Liver (tissue), 9 donors: Measurements from ENCODE around the gene BCKDK. TPM values are rescaled to one million over a fixed set of nuclear protein-coding genes. Genes with fewer than 3 reads are reported as not detected.
A peak's percentile ranks its signal among the peaks of the same experiment; 100 is the strongest.

Experiments
- DNase-seq: peaks from one replicate; pipeline ENCODE4 v3.0.0-alpha.2; 2017; ENCODE audit warnings: low spot score
- H3K27ac ChIP-seq, 2 donors: one replicate each; pipeline ENCODE4 v1.7.0; 2013; ENCODE audit warnings: inconsistent platforms in 2 of 2, low read length in 2 of 2, control low read depth in 1 of 2, low read depth in 1 of 2, mild to moderate bottlenecking in 1 of 2
- H3K27me3 ChIP-seq, 4 donors: one replicate each; pipeline versions ENCODE4 v1.6.1 to v1.7.0; 2013; ENCODE audit warnings: low read length in 3 of 4, inconsistent platforms in 1 of 4, mild to moderate bottlenecking in 1 of 4, moderate library complexity in 1 of 4; ENCODE audit not compliant: control insufficient read depth in 4 of 4, insufficient read depth in 4 of 4
- H3K36me3 ChIP-seq, 4 donors: one replicate each; pipeline versions ENCODE4 v1.6.1 to v1.7.0; 2013; ENCODE audit warnings: low read length in 3 of 4, mild to moderate bottlenecking in 3 of 4, low read depth in 1 of 4, moderate library complexity in 1 of 4; ENCODE audit not compliant: control insufficient read depth in 4 of 4, insufficient read depth in 3 of 4
- H3K4me1 ChIP-seq, 4 donors: one replicate each; pipeline versions ENCODE4 v1.6.1 to v1.7.0; 2013; ENCODE audit warnings: low read length in 3 of 4, mild to moderate bottlenecking in 3 of 4, moderate library complexity in 1 of 4; ENCODE audit not compliant: control insufficient read depth in 4 of 4, insufficient read depth in 4 of 4
- H3K4me3 ChIP-seq, 3 donors: one replicate each; pipeline versions ENCODE4 v1.6.1 to v1.7.0; 2013; ENCODE audit warnings: low read length in 3 of 3, control low read depth in 1 of 3, low read depth in 1 of 3, mild to moderate bottlenecking in 1 of 3
- H3K9ac ChIP-seq, 2 donors: one replicate each; pipeline ENCODE4 v1.7.0; 2013; ENCODE audit warnings: low read length in 2 of 2, mild to moderate bottlenecking in 2 of 2, moderate library complexity in 2 of 2, control low read depth in 1 of 2, low read depth in 1 of 2
- H3K9me3 ChIP-seq, 4 donors: one replicate each; pipeline versions ENCODE4 v1.6.1 to v1.7.0; 2013; ENCODE audit warnings: low read length in 3 of 4; ENCODE audit not compliant: control insufficient read depth in 4 of 4
- EGR1 ChIP-seq, 2 donors: IDR thresholded peaks; 2 replicates each; pipeline ENCODE4 v1.6.1; 2016 to 2018; ENCODE audit warnings: antibody characterized with exemption in 2 of 2, low read depth in 2 of 2
- FOXA1 ChIP-seq: IDR thresholded peaks from 2 replicates; pipeline ENCODE4 v1.6.1; 2016; ENCODE audit warnings: antibody characterized with exemption
- FOXA2 ChIP-seq: IDR thresholded peaks from 2 replicates; pipeline ENCODE4 v1.6.1; 2016; ENCODE audit warnings: antibody characterized with exemption
- GABPA ChIP-seq, 2 donors: IDR thresholded peaks in 1 of 2; conservative IDR thresholded peaks in 1 of 2; 2 replicates each; pipeline ENCODE4 v1.6.1; 2016; ENCODE audit warnings: antibody characterized with exemption in 2 of 2, mild to moderate bottlenecking in 1 of 2, moderate library complexity in 1 of 2
- HNF4A ChIP-seq, 2 donors: conservative IDR thresholded peaks; 2 replicates each; pipeline ENCODE4 v1.6.1; 2016; ENCODE audit warnings: antibody characterized with exemption in 2 of 2, mild to moderate bottlenecking in 2 of 2
- HNF4G ChIP-seq: IDR thresholded peaks from 2 replicates; pipeline ENCODE4 v1.6.1; 2016; ENCODE audit warnings: antibody characterized with exemption
- JUND ChIP-seq, 2 donors: IDR thresholded peaks; 2 replicates each; pipeline ENCODE4 v1.6.1; 2016; ENCODE audit warnings: antibody characterized with exemption in 2 of 2
- REST ChIP-seq: IDR thresholded peaks from 2 replicates; pipeline ENCODE4 v1.6.1; 2016; ENCODE audit warnings: antibody characterized with exemption, mild to moderate bottlenecking
- SP1 ChIP-seq: IDR thresholded peaks from 2 replicates; pipeline ENCODE4 v1.6.1; 2018; ENCODE audit warnings: antibody characterized with exemption, mild to moderate bottlenecking
- TAF1 ChIP-seq: conservative IDR thresholded peaks from 2 replicates; pipeline ENCODE4 v1.6.1; 2016; ENCODE audit warnings: antibody characterized with exemption, mild to moderate bottlenecking
- YY1 ChIP-seq: IDR thresholded peaks from 2 replicates; pipeline ENCODE4 v1.6.1; 2016; ENCODE audit warnings: antibody characterized with exemption, mild to moderate bottlenecking
- WGBS: extraction: QIAGEN DNeasy Blood & Tissue Kit; methylation state at CpG from one replicate; pipeline ENCODE4 v1.1.7; 2013; 5-methylcytosine and 5-hydroxymethylcytosine counted together
- polyA plus RNA-seq, 2 donors: library from polyadenylated mRNA; stranded (reverse) in 1 of 2; unstranded in 1 of 2; fragments of 200-250 nt in 1 of 2; fragments of >200 nt in 1 of 2; fragmentation: Nextera tagmentation in 1 of 2; extraction: Ambion mirVana in 1 of 2; gene quantifications; one replicate each; pipeline versions ENCODE4 v1.2.1 to v1.2.3, GENCODE V29; 2013 to 2015
- total RNA-seq, 2 donors: library from RNA; depleted of rRNA; stranded (reverse); fragments of >200 nt; gene quantifications; one replicate each; pipeline ENCODE4 v1.2.3, GENCODE V29; 2014
- TF ChIP-seq, protein P1 (sequence below): IDR thresholded peaks from 2 replicates; pipeline ENCODE4 v1.6.1; 2016; ENCODE audit warnings: antibody characterized with exemption
- donor health status: healthy.
- donor health status: healthy.
- donor health status: healthy.
- donor health status: healthy.
- donor health status: healthy.

The BCKDK gene
- total and polyA plus RNA-seq, 4 donors = 10.0 to 41.6 (median 34.9) TPM

DNA sequence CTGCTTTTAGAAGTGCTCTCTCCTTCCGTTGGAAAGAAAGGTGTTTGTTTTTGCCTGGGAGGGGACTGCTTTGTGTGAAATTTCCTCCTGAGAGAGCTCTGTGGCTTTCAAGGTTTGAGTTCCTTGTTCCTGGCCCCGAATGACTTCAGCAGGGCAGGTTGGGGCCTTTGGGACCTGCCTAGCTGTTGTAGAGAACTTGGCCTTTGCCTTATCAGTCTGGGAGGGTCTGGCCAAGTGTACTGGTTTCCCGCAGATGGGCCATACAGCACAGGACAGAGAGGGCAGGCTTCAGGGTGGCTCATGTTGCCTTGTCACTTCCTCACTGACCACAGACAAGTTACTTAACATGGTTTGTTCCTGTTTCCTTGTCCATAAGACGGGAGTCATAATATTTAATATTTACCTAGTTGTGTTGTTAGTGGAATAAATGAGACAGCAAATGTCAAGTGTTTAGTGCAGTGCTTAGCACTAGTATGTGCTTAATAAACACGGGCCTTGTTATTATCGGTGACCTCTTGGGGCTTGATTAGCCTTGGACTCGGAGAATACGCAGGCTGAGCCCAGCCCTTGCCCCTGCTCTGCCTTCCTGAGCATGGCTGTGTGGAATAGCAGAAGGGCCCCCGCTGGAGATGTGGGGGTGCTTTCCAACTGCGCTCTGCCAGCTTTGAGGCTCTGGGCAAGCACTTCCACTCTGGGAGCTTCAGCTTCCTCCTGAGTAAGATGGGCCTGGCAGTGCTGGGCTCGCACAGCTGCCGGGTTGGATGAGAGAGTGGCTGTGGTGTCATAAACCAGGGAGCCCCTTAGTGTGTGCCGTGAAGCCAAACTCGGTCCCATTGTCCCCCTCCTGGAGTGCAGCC, 20.8 kb downstream of the BCKDK start:
- 74% methylated on average over 14 of the region's 14 CpGs for WGBS
- Histone ChIP-seq H3K36me3 (peaks cover 8 to 42% (median 14%) of the 10 kb centered on the region in 4 donors), H3K9ac (no peak overlapping the region), H3K27me3 (no peaks in the 10 kb centered on the region), H3K9me3 (no peaks in the 10 kb centered on the region), H3K4me3 (no peak overlapping the region), H3K27ac (peak overlapping the region; percentile 70 to 77), H3K4me1 (peaks cover 0 to 5% (median 0%) of the 10 kb centered on the region in 4 donors)
- no peak for DNase-seq
- TF ChIP-seq HNF4G (no peak), TAF1 (no peak), SP1 (peak; percentile 22)

GRCh38 chr16:31129568-31130335, 21.6 kb downstream of the BCKDK start:
- peaks cover 0 to 12% (median 2%) of the 10 kb centered on the region in 4 donors for H3K4me1 ChIP-seq
- no peak overlapping the region for H3K4me3 ChIP-seq
- H3K36me3 ChIP-seq = peaks cover 8 to 40% (median 13%) of the 10 kb centered on the region in 4 donors
- H3K27me3 ChIP-seq = no peaks in the 10 kb centered on the region
- no peaks in the 10 kb centered on the region for H3K9me3 ChIP-seq
- no peak overlapping the region for H3K9ac ChIP-seq
- WGBS = 73% methylated on average over 29 of the region's 29 CpGs
- DNase-seq = no peak
- H3K27ac ChIP-seq = peak overlapping the region; percentile 58 to 70
- TF ChIP-seq REST (no peak), YY1 (no peak), FOXA1 (no peak), JUND (IDR thresholded peaks at IDR 0.05) (no peak), FOXA2 (no peak), EGR1 (IDR thresholded peaks at IDR 0.05; ENCODE audit: low read depth in 2 of 2) (no peak), GABPA (IDR thresholded peaks at IDR 0.05 in 1 of 2, conservative IDR thresholded peaks at IDR 0.05 in 1 of 2) (no peak), SP1 (no peak), HNF4A (conservative IDR thresholded peaks at IDR 0.05) (no peak)
- TF ChIP-seq, protein P1, sequence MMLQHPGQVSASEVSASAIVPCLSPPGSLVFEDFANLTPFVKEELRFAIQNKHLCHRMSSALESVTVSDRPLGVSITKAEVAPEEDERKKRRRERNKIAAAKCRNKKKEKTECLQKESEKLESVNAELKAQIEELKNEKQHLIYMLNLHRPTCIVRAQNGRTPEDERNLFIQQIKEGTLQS = no peak
